GM18520 (cell line): ENCODE measurements around the gene PMVK.
"Not testable (repeated sequence)": the region's sequence is repeated elsewhere in the genome, so short reads cannot be mapped to it uniquely, and the experiment has no call there.

ENCODE experiments used
- ATAC-seq: cut with Tn5 transposase; IDR thresholded peaks from one replicate; pipeline ENCODE4 v1.9.1; 2021; ENCODE audit not compliant: unreplicated experiment

The PMVK gene

GRCh38 chr1:154936555-154937084 lies at the start of gene PMVK:
Gene PMVK, minus strand, starts transcription at chr1:154936719. Its CDS starts 34 bp downstream, at chr1:154936685.
- ATAC-seq = peak; percentile 33

GRCh38 chr1:154983776-154984466 lies 47.4 kb upstream of the PMVK start:
- no peak for ATAC-seq

- ATAC-seq = peak; percentile 99
Observed at GRCh38 chr1:154982897-154983648, 46.6 kb upstream of the PMVK start, which contains the start of gene FLAD1. Gene FLAD1, plus strand, starts transcription at chr1:154983344. Its CDS starts 351 bp downstream, at chr1:154983695.

- ATAC-seq = no peak
Observed at GRCh38 chr1:154982341-154982740, 45.8 kb upstream of the PMVK start.

- ATAC-seq = no peak
Observed at GRCh38 chr1:154978360-154978759, 41.8 kb upstream of the PMVK start.

- not testable (repeated sequence) for ATAC-seq
Observed at GRCh38 chr1:154977762-154978161, 41.2 kb upstream of the PMVK start.

GRCh38 chr1:154975409-154976059 lies 39.0 kb upstream of the PMVK start:
- no peak for ATAC-seq

GRCh38 chr1:154974808-154975408 lies 38.4 kb upstream of the PMVK start:
- ATAC-seq = peak; percentile 29

- peak; percentile 81 for ATAC-seq
Observed at GRCh38 chr1:154974102-154974807, 37.7 kb upstream of the PMVK start, which contains the start of gene CKS1B. Gene CKS1B, plus strand, starts transcription at chr1:154974681. Its CDS starts 65 bp downstream, at chr1:154974746.

- no peak for ATAC-seq
Observed at GRCh38 chr1:154973344-154974101, 37.0 kb upstream of the PMVK start.

GRCh38 chr1:154972517-154973343 lies 36.2 kb upstream of the PMVK start:
- ATAC-seq = no peak

GRCh38 chr1:154972213-154972516 lies 35.6 kb upstream of the PMVK start:
- no peak for ATAC-seq

GRCh38 chr1:154971341-154971998 lies 35.0 kb upstream of the PMVK start:
- no peak for ATAC-seq

- no peak for ATAC-seq
Observed at GRCh38 chr1:154970631-154971340, 34.3 kb upstream of the PMVK start, which contains the start of gene SHC1. Gene SHC1, minus strand, starts transcription at chr1:154970747. Its CDS starts 221 bp downstream, at chr1:154970526.

- no peak for ATAC-seq
Observed at GRCh38 chr1:154969860-154970452, 33.4 kb upstream of the PMVK start.

- no peak for ATAC-seq
Observed at GRCh38 chr1:154969246-154969645, 32.7 kb upstream of the PMVK start.

- no peak for ATAC-seq
Observed at GRCh38 chr1:154968731-154969130, 32.2 kb upstream of the PMVK start.
